NCI-H446 (cell line): ENCODE measurements around the gene PARVB.

Experiments used
- DNase-seq, 2 experiments: peaks; one replicate each; lab custom pipeline; 2025; lab: John Stamatoyannopoulos, UW

The PARVB gene

DNA sequence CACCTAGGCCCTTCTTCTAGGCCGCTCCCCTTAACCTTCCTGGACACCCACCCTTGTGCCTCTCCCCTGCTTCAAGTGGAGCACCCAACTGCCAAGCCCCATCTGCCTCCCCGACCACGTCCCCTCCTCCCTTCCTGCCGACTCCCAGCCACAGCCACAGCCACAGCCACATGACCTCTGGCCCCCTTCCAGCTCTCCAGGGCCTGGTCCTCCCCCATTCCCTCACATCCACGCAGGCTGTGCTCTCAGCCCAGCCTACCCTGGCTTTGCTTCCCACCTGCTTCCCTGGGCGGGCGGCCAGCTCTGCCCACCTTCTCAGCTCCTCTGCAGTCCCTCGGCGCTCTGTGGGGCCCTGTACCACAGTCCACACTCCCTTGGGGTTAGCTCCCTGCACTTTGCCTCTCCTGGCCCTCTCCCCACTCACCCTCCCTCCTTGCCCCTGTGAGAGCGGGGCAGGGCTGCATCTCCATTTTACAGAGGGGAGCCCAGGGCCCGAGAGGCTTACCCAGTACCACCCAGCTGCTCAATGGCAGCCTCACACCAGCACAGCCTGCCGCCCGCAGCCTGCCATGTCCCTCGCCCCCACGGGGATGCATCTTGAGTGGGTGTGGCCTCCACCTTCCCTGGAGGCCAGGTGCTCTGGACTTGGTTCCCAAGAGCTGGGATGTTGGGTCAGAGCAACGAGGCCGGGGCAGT, 176.9 kb downstream of the PARVB start:
- no peak for DNase-seq

DNA sequence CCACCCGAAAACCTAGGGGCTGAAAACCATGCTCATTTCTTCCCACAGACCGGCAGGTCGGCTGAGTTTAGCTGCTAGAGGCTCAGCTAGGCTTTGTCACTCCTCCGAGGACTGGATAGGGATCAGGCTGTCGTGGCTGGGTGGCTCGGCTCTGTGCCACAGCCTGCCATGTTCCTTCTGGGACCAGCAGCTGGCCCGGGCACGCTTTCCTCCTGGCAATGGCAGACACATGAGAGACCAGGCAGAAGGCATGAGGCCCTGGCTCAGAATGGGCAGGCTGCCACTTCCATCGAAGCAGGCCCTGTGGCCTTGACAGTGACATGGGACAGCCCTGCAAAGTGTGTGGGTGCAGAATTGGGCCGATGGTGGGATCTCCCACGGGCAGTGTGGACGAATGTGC, 177.6 kb downstream of the PARVB start:
- peak in 1 of 2 experiments; percentile 45 for DNase-seq

DNA sequence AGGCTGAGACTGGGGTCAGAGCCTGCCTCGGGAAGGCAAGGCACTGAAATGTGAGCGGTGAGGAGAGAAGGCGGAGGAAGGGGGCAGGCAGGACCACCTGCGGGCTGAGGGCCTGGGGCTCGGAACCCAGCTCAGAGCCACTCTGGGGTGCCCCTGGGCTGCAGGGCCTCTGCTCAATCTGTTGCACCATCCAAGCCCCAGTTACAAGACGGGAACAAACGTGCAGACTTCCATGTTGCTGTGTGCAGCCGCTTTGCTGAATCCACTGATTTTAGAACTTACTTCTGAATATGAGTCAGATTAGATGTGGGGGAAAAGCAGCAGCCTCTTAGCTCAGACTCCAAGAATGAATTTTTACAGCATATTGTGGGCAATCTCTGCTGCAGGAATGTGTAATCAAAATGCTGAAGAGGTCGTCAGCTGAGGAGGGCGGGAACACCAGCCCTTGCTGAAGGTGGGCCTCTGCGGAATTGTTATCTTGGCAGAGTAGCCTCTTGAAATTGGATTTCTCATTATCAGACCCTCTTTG, 178.2 kb downstream of the PARVB start:
- no peak for DNase-seq

GRCh38 chr22:44203203-44203602, 179.1 kb downstream of the PARVB start:
- DNase-seq, result no peak

- DNase-seq, result no peak
These were observed 180.8 kb downstream of the PARVB start for GRCh38 chr22:44204739-44205515.

DNA sequence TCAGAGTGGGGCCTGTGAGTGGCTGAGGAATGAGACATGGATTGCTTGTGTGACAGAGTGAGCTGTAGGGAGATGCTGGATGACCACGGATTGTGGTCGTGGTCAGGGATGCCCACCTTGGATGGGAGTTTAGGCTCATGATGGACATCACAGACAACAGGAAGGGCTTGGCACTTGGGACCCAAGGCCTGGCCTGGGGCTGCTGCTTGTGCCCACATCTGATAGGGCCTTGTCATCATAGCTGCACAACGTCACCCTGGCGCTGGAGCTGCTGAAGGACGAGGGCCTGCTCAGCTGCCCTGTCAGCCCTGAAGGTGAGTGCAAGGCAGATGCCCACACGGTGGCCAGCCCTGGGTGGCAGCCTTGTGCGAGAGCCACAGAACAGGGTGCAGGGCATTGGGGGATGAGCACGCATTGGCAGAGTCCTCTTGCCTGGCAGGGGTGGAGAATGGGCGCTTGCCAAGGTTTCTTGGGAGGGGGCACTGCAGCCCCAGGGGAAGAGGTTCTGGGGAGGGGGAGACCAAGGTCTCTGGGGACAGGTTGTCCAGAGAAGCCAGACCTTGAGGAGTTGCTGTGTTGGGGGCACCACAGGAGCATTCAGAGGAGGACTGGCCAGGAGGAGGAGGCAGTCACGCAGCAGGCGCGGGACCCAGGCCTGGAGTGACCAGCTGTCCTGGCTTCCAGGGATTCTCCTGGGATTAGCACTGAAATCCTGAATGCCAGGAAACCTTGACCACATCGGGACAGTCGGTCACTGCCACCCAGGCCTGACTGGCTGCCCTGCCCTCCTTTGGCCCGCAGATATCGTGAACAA, 181.6 kb downstream of the PARVB start:
- no peak for DNase-seq

DNA sequence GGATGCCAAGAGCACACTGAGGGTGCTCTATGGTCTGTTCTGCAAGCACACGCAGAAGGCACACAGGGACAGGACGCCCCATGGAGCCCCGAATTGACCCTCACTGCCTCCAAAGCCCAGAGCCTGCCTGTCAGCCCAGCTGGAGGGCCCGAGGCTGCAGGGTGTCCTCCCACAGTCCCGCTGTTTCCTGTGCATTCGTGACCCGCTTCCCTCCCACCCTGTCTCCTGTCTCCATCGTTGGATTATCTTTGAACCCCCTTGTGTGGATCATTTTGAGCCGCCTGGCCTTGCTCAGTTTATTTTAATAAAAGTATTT, 182.2 kb downstream of the PARVB start:
- no peak for DNase-seq

GRCh38 chr22:44206696-44207095, 182.6 kb downstream of the PARVB start:
- no peak for DNase-seq

DNA sequence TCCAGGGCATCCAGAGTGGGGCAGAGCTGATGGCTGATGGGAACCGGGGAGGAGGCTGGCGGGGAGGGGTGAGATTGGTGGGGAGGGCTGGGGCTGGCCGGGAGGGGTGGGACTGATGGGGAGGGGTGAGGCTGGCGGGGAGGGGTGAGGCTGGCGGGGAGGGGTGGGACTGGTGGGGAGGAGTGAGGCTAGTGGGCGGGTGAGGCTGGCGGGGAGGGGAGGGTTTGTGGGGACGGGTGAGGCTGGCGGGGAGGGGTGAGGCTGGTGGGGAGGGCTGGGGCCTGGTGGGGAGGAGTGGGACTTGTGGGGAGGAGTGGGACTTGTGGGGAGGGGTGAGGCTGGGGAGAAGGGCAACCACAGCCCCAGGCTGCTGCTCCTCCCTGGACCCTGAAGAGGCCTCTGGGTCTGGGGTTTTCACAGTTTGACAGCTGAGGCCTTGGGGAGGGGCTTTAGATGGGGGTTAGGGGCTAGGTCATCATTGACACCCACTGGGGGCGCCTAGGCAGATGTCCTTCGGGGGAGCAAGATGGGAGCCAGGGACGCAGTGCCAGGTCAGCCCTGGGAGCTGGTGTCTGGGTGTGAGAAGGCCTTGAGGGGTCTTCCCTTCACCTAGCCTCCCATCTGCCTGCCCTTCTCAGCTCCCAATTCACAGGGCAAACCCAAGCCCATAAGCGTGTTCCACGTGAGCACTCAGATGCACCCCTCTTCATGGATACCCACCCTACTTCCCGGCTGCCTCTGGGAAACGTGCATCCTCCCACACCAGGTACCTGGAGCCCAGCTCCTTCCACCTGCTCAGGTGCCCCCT, 183.3 kb downstream of the PARVB start:
- DNase-seq, result no peak

DNA sequence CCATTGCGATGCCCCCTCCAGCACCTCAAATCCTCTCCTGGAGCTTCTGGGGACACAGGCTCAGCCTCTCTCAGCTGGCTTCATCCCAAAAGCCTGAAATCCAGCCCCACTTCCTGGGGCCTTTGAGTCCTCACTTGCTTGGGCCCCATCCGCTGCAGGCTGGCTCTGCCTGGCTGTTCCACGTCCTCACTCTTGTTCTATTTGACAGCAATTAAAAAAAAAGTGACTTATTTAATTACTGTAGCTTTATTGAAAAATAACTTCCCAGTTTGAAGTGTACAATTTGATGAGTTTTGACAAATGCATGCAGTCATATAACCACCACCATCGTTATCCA, 183.8 kb downstream of the PARVB start:
- DNase-seq, result no peak

DNA sequence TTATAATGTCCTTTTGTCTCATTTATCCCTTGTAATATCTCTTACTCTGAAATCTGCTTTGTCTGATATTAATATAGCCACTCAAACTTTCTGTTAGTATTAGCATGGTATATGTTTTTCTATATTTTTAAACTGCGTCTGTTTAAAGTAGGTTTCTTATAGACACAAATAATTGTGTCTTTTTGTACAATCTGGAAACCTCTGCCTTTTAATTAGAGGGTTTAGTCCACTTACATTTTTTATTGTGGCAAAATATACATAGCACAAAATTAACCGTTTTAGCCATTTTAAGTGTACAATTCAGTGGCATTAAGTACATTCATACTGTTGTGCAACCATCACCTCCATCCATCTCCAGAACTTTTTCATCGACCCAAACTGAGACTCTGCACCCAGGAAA, 185.2 kb downstream of the PARVB start:
- DNase-seq, result no peak

- DNase-seq, result no peak
These were observed 186.6 kb downstream of the PARVB start for GRCh38 chr22:44210722-44211121.

- DNase-seq, result no peak
These were observed 187.3 kb downstream of the PARVB start for GRCh38 chr22:44211256-44211945.

DNA sequence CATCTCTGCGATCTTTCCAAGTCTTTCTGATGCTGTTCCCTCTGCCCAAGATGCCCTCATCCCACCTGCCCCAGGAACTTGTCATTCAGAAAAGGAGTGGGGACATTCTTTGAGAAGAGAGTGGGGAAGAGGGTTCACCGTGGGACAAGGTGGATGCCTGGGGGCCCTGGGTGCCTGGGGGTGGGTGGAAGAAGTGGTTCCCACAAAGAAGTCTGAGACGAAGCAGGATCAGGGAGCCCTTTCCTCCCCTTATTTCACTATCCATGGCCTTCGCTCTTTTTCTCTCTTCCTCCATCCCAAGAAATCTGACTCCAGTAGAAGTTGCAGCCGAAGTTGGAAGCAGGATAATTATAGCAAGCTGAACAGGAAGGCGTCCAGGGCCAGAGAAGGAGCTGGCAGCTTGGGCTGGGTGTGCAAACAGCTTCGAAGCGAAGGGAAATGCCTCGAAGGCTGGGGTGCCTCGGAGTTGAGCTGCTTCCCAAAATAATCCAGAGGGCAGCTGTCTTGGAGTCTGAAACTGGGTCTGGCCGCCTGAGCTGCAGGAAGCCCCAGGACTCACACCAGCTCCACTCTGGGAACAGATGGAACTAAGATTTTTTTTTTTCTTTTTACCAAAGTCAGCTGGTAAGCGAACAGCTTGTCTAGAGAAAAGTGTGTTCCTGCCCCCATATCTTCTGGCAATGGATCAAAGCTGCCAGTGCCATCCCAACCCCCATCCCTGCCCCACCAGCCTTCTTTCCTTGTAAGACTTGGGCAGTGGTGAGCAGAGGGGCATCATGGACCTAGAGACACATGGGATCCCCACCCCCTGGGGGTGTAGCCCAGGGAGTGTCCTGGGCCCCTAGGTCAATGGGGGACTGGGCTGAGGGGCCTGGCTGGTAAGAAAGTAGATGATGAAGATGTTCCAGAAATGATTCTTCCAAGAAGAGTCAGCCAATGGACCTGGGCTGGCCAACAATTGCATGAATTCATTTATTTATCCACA, 188.1 kb downstream of the PARVB start:
- DNase-seq, result peak in 1 of 2 experiments; percentile 54

DNA sequence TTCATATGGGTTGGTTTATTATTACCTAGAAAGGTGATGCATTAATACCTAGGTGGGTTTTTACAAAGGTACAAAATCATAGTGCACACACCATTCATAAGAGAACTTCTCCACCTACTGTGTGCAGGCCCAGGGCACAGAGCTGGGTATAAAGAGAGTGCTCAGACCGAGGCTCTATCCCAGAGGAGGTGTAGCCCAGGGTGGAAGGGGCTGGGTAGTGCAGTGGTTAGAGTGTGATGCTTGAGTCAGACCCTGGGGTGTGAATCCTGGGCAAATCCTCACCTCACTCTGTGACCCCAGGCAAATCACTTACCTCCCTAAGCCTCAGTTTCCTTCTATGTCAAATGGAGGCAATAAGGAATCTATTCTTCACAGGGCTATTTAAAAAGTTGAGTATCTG, 188.8 kb downstream of the PARVB start:
- DNase-seq, result no peak

DNA sequence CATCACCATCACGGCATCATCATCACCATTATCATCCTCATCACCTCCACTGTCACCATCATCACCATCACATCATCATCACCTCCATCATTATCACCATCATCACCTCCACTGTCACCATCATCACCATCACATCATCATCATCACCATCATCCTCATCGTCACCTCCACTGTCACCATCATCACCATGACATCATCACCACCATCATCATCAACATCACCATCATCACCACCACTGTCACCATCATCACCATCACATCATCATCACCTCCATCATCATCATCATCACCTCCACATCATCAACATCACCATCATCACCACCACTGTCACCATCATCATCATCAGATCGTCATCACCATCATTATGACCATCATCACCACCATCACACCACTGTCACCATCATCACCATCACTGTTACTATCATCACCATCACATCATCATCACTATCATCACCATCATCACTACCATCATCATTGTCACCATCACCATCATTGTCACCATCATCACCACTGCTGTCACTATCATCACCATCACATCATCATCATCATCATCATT, 189.5 kb downstream of the PARVB start:
- DNase-seq, result no peak

DNA sequence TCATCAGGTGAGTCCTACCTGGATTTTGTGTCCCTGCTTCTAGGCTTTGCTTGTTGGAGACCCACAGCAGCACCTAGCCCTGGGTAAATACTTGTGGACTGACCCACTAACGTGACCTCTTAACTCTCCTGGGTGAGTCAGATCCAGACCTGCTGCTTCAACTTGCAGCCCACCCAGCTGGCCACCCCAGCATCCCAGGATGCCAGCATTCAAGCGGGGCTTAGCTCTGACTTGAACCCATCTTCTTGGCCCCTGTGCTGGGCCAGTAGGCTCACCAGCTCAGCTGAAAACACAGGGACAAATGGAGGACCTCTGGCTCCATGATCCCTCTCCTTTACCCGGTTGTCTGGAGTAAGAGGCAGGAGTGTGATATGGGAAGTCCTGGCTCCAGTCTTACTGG, 190.1 kb downstream of the PARVB start:
- DNase-seq, result no peak

GRCh38 chr22:44214764-44215163, 190.7 kb downstream of the PARVB start:
- no peak for DNase-seq

DNA sequence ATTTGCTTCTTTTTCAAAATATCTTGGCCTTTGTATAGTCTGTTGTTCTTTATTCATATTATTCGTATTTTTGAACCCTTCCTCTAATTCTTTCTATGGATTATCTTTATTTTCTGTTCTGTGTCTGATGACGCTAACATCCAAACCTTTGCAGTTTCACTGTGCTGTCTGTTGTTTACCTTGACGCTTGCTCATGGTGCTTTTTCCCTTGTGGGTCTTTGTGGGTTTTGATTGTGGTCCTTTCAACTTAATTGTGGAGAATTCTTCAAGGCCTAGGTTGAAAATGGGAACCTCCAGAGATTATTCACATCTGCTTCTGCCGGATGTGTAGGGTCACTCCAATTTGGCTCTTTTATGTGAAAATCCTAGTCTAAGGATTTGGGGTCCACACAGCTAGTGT, 191.2 kb downstream of the PARVB start:
- no peak for DNase-seq

DNA sequence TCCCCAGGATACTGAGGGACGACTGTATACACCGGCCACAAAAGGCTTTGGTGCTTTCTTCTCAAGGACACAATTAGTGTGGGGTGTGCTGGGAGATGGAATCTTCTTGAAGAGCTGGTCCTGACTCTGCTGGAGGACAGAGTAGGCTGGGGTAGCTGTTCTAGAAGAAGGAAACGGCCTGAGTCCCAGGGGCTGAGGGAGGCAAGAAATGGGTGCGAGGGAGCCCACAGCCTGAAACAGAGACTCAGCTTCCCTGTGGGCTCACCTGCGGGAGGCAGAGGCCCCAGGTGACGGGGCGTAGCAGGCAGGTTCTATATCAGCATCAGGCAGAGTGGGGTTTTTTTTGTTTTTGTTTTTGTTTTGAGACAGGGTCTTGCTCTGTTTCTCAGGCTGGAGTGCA, 193.2 kb downstream of the PARVB start:
- no peak for DNase-seq
